ENCODE measurements around the gene KPNA5.

DNA sequence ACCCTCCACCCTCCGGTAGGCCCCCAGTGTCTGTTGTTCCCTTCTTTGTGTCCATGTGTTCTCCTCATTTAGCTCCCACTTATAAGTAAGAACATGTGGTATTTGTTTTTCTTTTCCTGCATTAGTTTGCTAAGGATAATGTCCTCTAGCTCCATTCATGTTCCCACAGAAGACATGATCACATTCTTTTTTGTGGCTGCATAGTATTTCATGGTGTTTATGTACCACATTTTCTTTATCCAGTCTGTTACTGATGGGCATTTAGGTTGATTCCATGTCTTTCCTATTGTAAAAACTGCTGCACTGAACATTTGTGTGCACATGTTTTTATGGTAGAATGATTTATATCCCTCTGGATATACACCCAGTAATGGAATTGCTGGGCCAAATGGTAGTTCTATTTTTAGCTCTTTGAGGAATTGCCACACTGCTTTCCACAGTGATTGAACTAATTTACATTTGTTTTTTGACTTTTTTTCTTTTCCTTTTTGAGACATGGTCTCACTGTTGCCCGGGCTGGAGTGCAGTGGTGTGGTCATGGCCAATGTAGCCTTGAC lies 4.5 kb downstream of the KPNA5 start:
- TF ChIP-seq, protein P1, sequence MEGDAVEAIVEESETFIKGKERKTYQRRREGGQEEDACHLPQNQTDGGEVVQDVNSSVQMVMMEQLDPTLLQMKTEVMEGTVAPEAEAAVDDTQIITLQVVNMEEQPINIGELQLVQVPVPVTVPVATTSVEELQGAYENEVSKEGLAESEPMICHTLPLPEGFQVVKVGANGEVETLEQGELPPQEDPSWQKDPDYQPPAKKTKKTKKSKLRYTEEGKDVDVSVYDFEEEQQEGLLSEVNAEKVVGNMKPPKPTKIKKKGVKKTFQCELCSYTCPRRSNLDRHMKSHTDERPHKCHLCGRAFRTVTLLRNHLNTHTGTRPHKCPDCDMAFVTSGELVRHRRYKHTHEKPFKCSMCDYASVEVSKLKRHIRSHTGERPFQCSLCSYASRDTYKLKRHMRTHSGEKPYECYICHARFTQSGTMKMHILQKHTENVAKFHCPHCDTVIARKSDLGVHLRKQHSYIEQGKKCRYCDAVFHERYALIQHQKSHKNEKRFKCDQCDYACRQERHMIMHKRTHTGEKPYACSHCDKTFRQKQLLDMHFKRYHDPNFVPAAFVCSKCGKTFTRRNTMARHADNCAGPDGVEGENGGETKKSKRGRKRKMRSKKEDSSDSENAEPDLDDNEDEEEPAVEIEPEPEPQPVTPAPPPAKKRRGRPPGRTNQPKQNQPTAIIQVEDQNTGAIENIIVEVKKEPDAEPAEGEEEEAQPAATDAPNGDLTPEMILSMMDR (conservative IDR thresholded peaks at IDR 0.05 in 1 of 2, IDR thresholded peaks at IDR 0.05 in 1 of 2; ENCODE audit: extremely low read depth in 1 of 2, insufficient read depth in 1 of 2, low read depth in 1 of 2, low read length in 2 of 2), result no peak
- no peak for TF ChIP-seq EZH2 (IDR thresholded peaks at IDR 0.05; ENCODE audit: borderline replicate concordance, low read length)
